ENCODE measurements around the gene KLHDC4. TPM values are rescaled to one million over a fixed set of nuclear protein-coding genes. Genes with fewer than 3 reads are reported as not detected.

Gene KLHDC4
- total and polyA plus RNA-seq, 7 donors: 9.2 to 19.7 (median 14.7) TPM

- intact Hi-C loops (cut with DNase I): no loop called here
- Histone ChIP-seq H3K36me3 (ENCODE audit: insufficient read depth in 1 of 2, low read depth in 1 of 2) (no peaks in the 10 kb centered on the region), H3K27ac (no peak overlapping the region), H3K27me3 (ENCODE audit: insufficient read depth in 3 of 3, low read length in 2 of 3) (peaks cover 0 to 5% (median 0%) of the 10 kb centered on the region in 3 donors), H3K4me3 (no peak overlapping the region), H3K9me3 (no peaks in the 10 kb centered on the region), H3K4me1 (no peaks in the 10 kb centered on the region)
- ATAC-seq (no peak), DNase-seq (no peak)
- no peak for TF ChIP-seq CTCF (IDR thresholded peaks at IDR 0.05)
- 91 to 93% (median 93%) methylated on average over 5 of the region's 5 CpGs for WGBS, 3 donors
These were observed 37.6 kb upstream of the KLHDC4 start for GRCh38 chr16:87803385-87803784.

- DNase-seq: no peak
- ATAC-seq: no peak
- no peak for TF ChIP-seq CTCF (IDR thresholded peaks at IDR 0.05)
- Histone ChIP-seq H3K27me3 (ENCODE audit: insufficient read depth in 3 of 3, low read length in 2 of 3) (peaks cover 0 to 5% (median 0%) of the 10 kb centered on the region in 3 donors), H3K4me3 (no peak overlapping the region), H3K27ac (no peak overlapping the region), H3K36me3 (ENCODE audit: insufficient read depth in 1 of 2, low read depth in 1 of 2) (no peaks in the 10 kb centered on the region), H3K4me1 (no peaks in the 10 kb centered on the region), H3K9me3 (no peaks in the 10 kb centered on the region)
- intact Hi-C loops (cut with DNase I): no loop called here
- WGBS, 3 donors: 70 to 76% (median 74%) methylated on average over 8 of the region's 8 CpGs
These were observed 36.9 kb upstream of the KLHDC4 start for GRCh38 chr16:87802670-87803069.

- Histone ChIP-seq H3K4me3 (no peak overlapping the region), H3K4me1 (no peaks in the 10 kb centered on the region), H3K27ac (no peak overlapping the region), H3K27me3 (ENCODE audit: insufficient read depth in 3 of 3, low read length in 2 of 3) (peaks cover 0 to 4% (median 0%) of the 10 kb centered on the region in 3 donors), H3K9me3 (no peaks in the 10 kb centered on the region), H3K36me3 (ENCODE audit: insufficient read depth in 1 of 2, low read depth in 1 of 2) (no peaks in the 10 kb centered on the region)
- DNase-seq (no peak), ATAC-seq (no peak)
- 82 to 90% (median 87%) methylated on average over 16 of the region's 16 CpGs for WGBS, 3 donors
- intact Hi-C loops (cut with DNase I): no loop called here
- TF ChIP-seq CTCF (IDR thresholded peaks at IDR 0.05): no peak
These were observed 36.0 kb upstream of the KLHDC4 start for GRCh38 chr16:87801679-87802259.

- Histone ChIP-seq H3K27me3 (ENCODE audit: insufficient read depth in 3 of 3, low read length in 2 of 3) (no peaks in the 10 kb centered on the region), H3K4me1 (no peaks in the 10 kb centered on the region), H3K36me3 (ENCODE audit: insufficient read depth in 1 of 2, low read depth in 1 of 2) (no peaks in the 10 kb centered on the region), H3K27ac (no peak overlapping the region), H3K9me3 (no peaks in the 10 kb centered on the region), H3K4me3 (no peak overlapping the region)
- no peak for TF ChIP-seq CTCF (IDR thresholded peaks at IDR 0.05)
- intact Hi-C loops (cut with DNase I): no loop called here
- DNase-seq (no peak), ATAC-seq (peak in 2 of 4 donors; percentile 31 to 37)
- WGBS, 3 donors: 58 to 68% (median 58%) methylated on average over 6 of the region's 6 CpGs
These were observed 34.7 kb upstream of the KLHDC4 start for GRCh38 chr16:87800497-87800896.

GRCh38 chr16:87795336-87795735 lies 29.6 kb upstream of the KLHDC4 start:
- no peaks in the 10 kb centered on the region for H3K36me3 ChIP-seq (ENCODE audit: insufficient read depth in 1 of 2, low read depth in 1 of 2)
- no peaks in the 10 kb centered on the region for H3K27me3 ChIP-seq (ENCODE audit: insufficient read depth in 3 of 3, low read length in 2 of 3)
- 56 to 73% (median 70%) methylated on average over 12 of the region's 12 CpGs for WGBS, 3 donors
- H3K27ac ChIP-seq: no peak overlapping the region
- TF ChIP-seq CTCF (IDR thresholded peaks at IDR 0.05): no peak
- no peak for ATAC-seq
- intact Hi-C loops (cut with DNase I): no loop called here
- H3K4me1 ChIP-seq: peaks cover 3% of the 10 kb centered on the region
- no peak overlapping the region for H3K4me3 ChIP-seq
- no peak for DNase-seq
- no peaks in the 10 kb centered on the region for H3K9me3 ChIP-seq

All from psoas muscle (tissue), 8 donors.